HG02623 (cell line): ENCODE results near the gene TFRC.
"Not testable (repeated sequence)": the region's sequence is repeated elsewhere in the genome, so short reads cannot be mapped to it uniquely, and the experiment has no call there.

Source experiments
- ATAC-seq: cut with Tn5 transposase; IDR thresholded peaks from one replicate; pipeline ENCODE4 v1.9.1; 2021; ENCODE audit warnings: moderate library complexity; ENCODE audit not compliant: unreplicated experiment

The TFRC gene

GRCh38 chr3:196081834-196082618 lies at the start of gene TFRC:
TFRC (minus strand) TSS chr3:196082090; CDS start chr3:196077099, 4,991 bp downstream.
- peak; percentile 83 for ATAC-seq

GRCh38 chr3:196128172-196128843 lies 46.4 kb upstream of the TFRC start:
- no peak for ATAC-seq

GRCh38 chr3:196127308-196128040 lies 45.6 kb upstream of the TFRC start:
- ATAC-seq: no peak

- no peak for ATAC-seq
Measured at GRCh38 chr3:196124608-196125007, 42.7 kb upstream of the TFRC start.

GRCh38 chr3:196122688-196123046 lies 40.8 kb upstream of the TFRC start:
- ATAC-seq: no peak

GRCh38 chr3:196122021-196122687 lies 40.3 kb upstream of the TFRC start:
- no peak for ATAC-seq

- no peak for ATAC-seq
Measured at GRCh38 chr3:196121066-196121465, 39.2 kb upstream of the TFRC start.

GRCh38 chr3:196120291-196120951 lies 38.5 kb upstream of the TFRC start:
- no peak for ATAC-seq

GRCh38 chr3:196117809-196118208 lies 35.9 kb upstream of the TFRC start:
- ATAC-seq: no peak

- peak; percentile 54 for ATAC-seq
Measured at GRCh38 chr3:196115678-196116083, 33.8 kb upstream of the TFRC start.

- no peak for ATAC-seq
Measured at GRCh38 chr3:196111939-196112386, 30.1 kb upstream of the TFRC start.

GRCh38 chr3:196108075-196108743 lies 26.3 kb upstream of the TFRC start:
- no peak for ATAC-seq

GRCh38 chr3:196104707-196105106 lies 22.8 kb upstream of the TFRC start:
- not testable (repeated sequence) for ATAC-seq

- not testable (repeated sequence) for ATAC-seq
Measured at GRCh38 chr3:196098365-196098980, 16.6 kb upstream of the TFRC start.

- no peak for ATAC-seq
Measured at GRCh38 chr3:196097373-196098154, 15.7 kb upstream of the TFRC start.

- ATAC-seq: peak; percentile 82
Measured at GRCh38 chr3:196096382-196096953, 14.6 kb upstream of the TFRC start.

- ATAC-seq: no peak
Measured at GRCh38 chr3:196093317-196094111, 11.6 kb upstream of the TFRC start.

GRCh38 chr3:196087906-196088305 lies 6.0 kb upstream of the TFRC start:
- ATAC-seq: no peak
